ENCODE data around the gene ARHGEF39.

Gene ARHGEF39

GRCh38 chr9:35690614-35691333 is 25.8 kb upstream of the ARHGEF39 start:
- DNase-seq (ENCODE audit: low read depth), result peak; percentile 52

- DNase-seq (ENCODE audit: low read depth), result no peak
These were observed 25.3 kb upstream of the ARHGEF39 start for GRCh38 chr9:35690294-35690613.

GRCh38 chr9:35689542-35690293 is 24.7 kb upstream of the ARHGEF39 start, which contains the start of gene TPM2:
TPM2 (minus strand) TSS chr9:35689925; CDS start chr9:35689817, 108 bp downstream.
- DNase-seq (ENCODE audit: low read depth), result no peak

- no peak for DNase-seq (ENCODE audit: low read depth)
These were observed 23.9 kb upstream of the ARHGEF39 start for GRCh38 chr9:35688558-35689541.

GRCh38 chr9:35687972-35688557 is 23.1 kb upstream of the ARHGEF39 start:
- DNase-seq (ENCODE audit: low read depth), result no peak

GRCh38 chr9:35687306-35687705 is 22.3 kb upstream of the ARHGEF39 start:
- DNase-seq (ENCODE audit: low read depth), result no peak

GRCh38 chr9:35686222-35687203 is 21.5 kb upstream of the ARHGEF39 start:
- DNase-seq (ENCODE audit: low read depth), result no peak

- DNase-seq (ENCODE audit: low read depth), result no peak
These were observed 20.5 kb upstream of the ARHGEF39 start for GRCh38 chr9:35685506-35685905.

GRCh38 chr9:35684921-35685320 is 19.9 kb upstream of the ARHGEF39 start:
- no peak for DNase-seq (ENCODE audit: low read depth)

- DNase-seq (ENCODE audit: low read depth), result no peak
These were observed 18.3 kb upstream of the ARHGEF39 start for GRCh38 chr9:35683323-35683722.

GRCh38 chr9:35682520-35683315 is 17.7 kb upstream of the ARHGEF39 start:
- DNase-seq (ENCODE audit: low read depth), result no peak

GRCh38 chr9:35682051-35682450 is 17.1 kb upstream of the ARHGEF39 start:
- no peak for DNase-seq (ENCODE audit: low read depth)

- DNase-seq (ENCODE audit: low read depth), result no peak
These were observed 16.5 kb upstream of the ARHGEF39 start for GRCh38 chr9:35681341-35682002.

GRCh38 chr9:35680331-35681105 is 15.5 kb upstream of the ARHGEF39 start:
- DNase-seq (ENCODE audit: low read depth), result no peak

GRCh38 chr9:35679766-35680330 is 14.9 kb upstream of the ARHGEF39 start:
- DNase-seq (ENCODE audit: low read depth), result no peak

GRCh38 chr9:35679091-35679490 is 14.1 kb upstream of the ARHGEF39 start:
- no peak for DNase-seq (ENCODE audit: low read depth)

GRCh38 chr9:35675732-35676392 is 10.9 kb upstream of the ARHGEF39 start:
- DNase-seq (ENCODE audit: low read depth), result no peak

- DNase-seq (ENCODE audit: low read depth), result no peak
These were observed 10.2 kb upstream of the ARHGEF39 start for GRCh38 chr9:35675204-35675603.

Data from CMK (cell line).